Esophagus squamous epithelium (tissue), 4 donors: ENCODE measurements around the gene RGS3.

Experiments used
- CTCF ChIP-seq, 6 experiments: fragments of 450-650 bp in 4 of 6; fragments of 200-600 bp in 2 of 6; sonication (generic) in 2 of 6; IDR thresholded peaks; one replicate each; pipeline ENCODE4 v1.5.1; 2016 to 2019; ENCODE audit warnings: antibody characterized with exemption in 6 of 6, mild to moderate bottlenecking in 4 of 6, moderate library complexity in 4 of 6
- POLR2A ChIP-seq, 4 donors: fragments of 450-650 bp; IDR thresholded peaks; one replicate each; pipeline ENCODE4 v1.6.1; 2017; ENCODE audit warnings: antibody characterized with exemption in 4 of 4, mild to moderate bottlenecking in 4 of 4, moderate library complexity in 3 of 4

- no peak for TF ChIP-seq CTCF (IDR thresholded peaks at IDR 0.05)
- no peak for TF ChIP-seq POLR2A (IDR thresholded peaks at IDR 0.05)
Observed at GRCh38 chr9:113634596-113635515, 171.3 kb downstream of the RGS3 start.
